ENCODE measurements around the gene ZSWIM4. TPM values are rescaled to one million over a fixed set of nuclear protein-coding genes. Genes with fewer than 3 reads are reported as not detected.

The ZSWIM4 gene
- total RNA-seq, 1 experiment from 2014 or later, result 9.8 TPM

DNA sequence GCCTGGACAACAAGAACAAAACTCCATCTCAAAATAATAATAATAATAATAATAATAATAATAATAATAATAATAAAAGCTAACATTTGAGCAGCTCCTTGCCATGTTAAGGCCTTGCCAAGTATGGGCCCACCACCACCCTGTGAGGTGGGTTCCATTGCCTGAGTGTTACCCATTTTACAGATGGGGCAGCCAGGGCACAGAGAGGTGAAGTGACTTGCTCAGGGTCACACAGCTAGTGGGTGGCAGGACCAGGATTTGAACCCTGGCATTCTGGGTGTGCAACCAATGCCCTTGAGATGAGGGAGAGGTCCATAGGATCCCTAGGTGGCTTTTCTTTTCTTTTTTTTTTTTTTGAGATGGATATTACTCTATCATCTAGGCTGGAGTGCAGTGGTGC lies 29.5 kb downstream of the ZSWIM4 start:
- no peak for DNase-seq (ENCODE audit: low spot score)
- Histone ChIP-seq H3K36me3 (ENCODE audit: insufficient read depth, low read length, poor library complexity, severe bottlenecking) (peaks cover 6% of the 10 kb centered on the region), H3K4me3 (ENCODE audit: low read depth, low read length, poor library complexity, severe bottlenecking) (no peak overlapping the region), H3K27ac (ENCODE audit: low read depth, low read length, poor library complexity, severe bottlenecking) (no peak overlapping the region), H3K9me3 (ENCODE audit: low read depth, low read length, poor library complexity, severe bottlenecking) (no peaks in the 10 kb centered on the region), H3K4me1 (ENCODE audit: insufficient read depth, low read length, poor library complexity, severe bottlenecking) (peaks cover 7% of the 10 kb centered on the region), H3K27me3 (replicated peaks; ENCODE audit: insufficient read depth, low read depth, low read length, poor library complexity) (no peaks in the 10 kb centered on the region)
- intact Hi-C loops (cut with micrococcal nuclease; ENCODE audit: unreplicated experiment), result no loop called here
- ChIA-PET CTCF (interaction anchor here (0.5 kb wide), 1 partner anchor 86 kb away, joined by 5 read pairs; no protein-coding TSS in a partner anchor), POLR2A (ENCODE audit: low non-redundant PET) (interaction anchor here (0.6 kb wide), 1 partner anchor 32 kb away, joined by 8 read pairs; no protein-coding TSS in a partner anchor)
- no TSS peak for BruUV-seq (replicated peaks)
- TF ChIP-seq, protein P1, sequence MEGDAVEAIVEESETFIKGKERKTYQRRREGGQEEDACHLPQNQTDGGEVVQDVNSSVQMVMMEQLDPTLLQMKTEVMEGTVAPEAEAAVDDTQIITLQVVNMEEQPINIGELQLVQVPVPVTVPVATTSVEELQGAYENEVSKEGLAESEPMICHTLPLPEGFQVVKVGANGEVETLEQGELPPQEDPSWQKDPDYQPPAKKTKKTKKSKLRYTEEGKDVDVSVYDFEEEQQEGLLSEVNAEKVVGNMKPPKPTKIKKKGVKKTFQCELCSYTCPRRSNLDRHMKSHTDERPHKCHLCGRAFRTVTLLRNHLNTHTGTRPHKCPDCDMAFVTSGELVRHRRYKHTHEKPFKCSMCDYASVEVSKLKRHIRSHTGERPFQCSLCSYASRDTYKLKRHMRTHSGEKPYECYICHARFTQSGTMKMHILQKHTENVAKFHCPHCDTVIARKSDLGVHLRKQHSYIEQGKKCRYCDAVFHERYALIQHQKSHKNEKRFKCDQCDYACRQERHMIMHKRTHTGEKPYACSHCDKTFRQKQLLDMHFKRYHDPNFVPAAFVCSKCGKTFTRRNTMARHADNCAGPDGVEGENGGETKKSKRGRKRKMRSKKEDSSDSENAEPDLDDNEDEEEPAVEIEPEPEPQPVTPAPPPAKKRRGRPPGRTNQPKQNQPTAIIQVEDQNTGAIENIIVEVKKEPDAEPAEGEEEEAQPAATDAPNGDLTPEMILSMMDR (conservative IDR thresholded peaks at IDR 0.05; ENCODE audit: low read depth, low read length), result no peak
- TF ChIP-seq EZH2 (IDR thresholded peaks at IDR 0.05; ENCODE audit: borderline replicate concordance, low read depth, low read length, poor library complexity, severe bottlenecking), result no peak

DNA sequence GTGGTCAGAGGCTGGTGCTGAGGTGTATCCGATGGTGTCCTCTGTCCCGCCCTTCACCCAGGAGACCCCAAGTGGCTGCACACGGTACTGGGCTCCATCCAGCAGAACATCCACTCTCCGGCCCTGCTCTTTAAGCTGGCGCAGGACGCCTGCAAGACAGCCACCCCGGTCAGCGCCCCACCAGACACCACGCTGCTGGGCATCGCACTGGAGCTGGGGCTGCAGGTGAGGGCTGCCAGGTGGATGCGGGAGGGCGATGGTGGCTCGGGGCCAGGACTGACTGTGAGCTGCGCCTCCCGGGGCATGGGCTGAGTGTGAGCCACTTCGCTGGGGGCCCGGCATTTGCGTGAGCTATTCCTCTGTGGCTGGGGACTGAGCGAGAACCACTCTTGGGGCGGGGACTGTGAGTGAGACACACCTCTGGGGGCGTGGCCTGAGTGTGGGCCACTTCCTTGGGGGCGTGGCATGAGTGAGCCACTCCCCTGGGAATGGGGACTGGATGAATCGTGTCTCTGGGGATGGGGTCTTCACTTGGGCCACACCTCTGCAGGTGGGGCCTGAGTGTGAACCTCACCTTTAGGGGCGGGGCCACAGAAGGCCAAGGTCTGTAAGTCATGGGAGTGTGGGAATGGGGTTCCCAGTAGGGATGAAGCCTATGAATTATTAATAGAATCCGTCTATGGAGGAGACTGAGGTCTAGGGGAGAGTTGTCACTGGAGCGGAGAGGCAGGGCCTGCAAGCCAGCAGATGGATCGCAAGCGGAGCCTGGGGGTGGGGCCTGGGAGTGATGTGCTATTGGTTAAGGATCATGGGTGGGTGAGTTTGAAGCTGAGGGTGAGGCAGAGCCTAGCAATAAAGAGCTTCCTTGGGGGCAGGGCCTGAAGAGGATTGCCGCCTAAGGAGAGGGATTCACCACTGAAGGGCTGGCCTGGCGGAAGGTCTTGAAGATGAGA lies 30.5 kb downstream of the ZSWIM4 start:
- peaks cover 7% of the 10 kb centered on the region for H3K4me1 ChIP-seq (ENCODE audit: insufficient read depth, low read length, poor library complexity, severe bottlenecking)
- ChIA-PET POLR2A (ENCODE audit: low non-redundant PET) (no interaction called here), CTCF (no interaction called here)
- no peaks in the 10 kb centered on the region for H3K27me3 ChIP-seq (replicated peaks; ENCODE audit: insufficient read depth, low read depth, low read length, poor library complexity)
- intact Hi-C loops (cut with micrococcal nuclease; ENCODE audit: unreplicated experiment), result no loop called here
- TF ChIP-seq, protein P1 (conservative IDR thresholded peaks at IDR 0.05; ENCODE audit: low read depth, low read length), result no peak
- TF ChIP-seq EZH2 (IDR thresholded peaks at IDR 0.05; ENCODE audit: borderline replicate concordance, low read depth, low read length, poor library complexity, severe bottlenecking), result no peak
- no peaks in the 10 kb centered on the region for H3K9me3 ChIP-seq (ENCODE audit: low read depth, low read length, poor library complexity, severe bottlenecking)
- H3K36me3 ChIP-seq (ENCODE audit: insufficient read depth, low read length, poor library complexity, severe bottlenecking), result peaks cover 6% of the 10 kb centered on the region
- peak overlapping the region; percentile 66 for H3K27ac ChIP-seq (ENCODE audit: low read depth, low read length, poor library complexity, severe bottlenecking)
- no peak overlapping the region for H3K4me3 ChIP-seq (ENCODE audit: low read depth, low read length, poor library complexity, severe bottlenecking)
- BruUV-seq (replicated peaks), result no TSS peak
- peak; percentile 89 for DNase-seq (ENCODE audit: low spot score)

DNA sequence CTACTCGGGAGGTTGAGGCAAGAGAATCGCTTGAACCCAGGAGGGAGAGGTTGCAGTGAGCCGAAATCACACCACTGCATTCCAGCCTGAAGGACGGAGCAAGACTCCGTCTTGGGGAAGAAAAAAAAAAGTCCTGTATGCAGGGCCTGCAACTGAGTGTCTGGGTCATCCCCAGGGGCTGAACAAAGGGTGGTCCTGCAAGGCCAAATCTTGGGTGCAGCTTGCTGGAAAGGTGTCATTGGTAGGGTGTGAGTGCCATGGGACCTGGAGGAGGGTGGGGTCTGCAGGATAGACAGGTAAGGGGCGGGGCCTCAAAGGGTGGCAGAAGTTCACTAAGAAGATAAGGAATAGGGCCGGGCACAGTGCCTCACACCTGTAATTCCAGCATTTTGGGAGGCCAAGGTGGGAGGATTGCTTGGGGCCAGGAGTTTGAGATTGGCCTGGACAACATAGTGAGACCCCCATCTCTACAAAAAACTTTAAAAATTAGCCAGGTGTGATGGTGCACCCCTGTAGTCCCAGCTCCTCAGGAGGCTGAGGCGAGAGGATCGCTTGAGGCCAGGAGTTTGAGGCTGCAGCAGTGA lies 31.5 kb downstream of the ZSWIM4 start:
- Histone ChIP-seq H3K27ac (ENCODE audit: low read depth, low read length, poor library complexity, severe bottlenecking) (peak overlapping the region; percentile 66), H3K4me3 (ENCODE audit: low read depth, low read length, poor library complexity, severe bottlenecking) (no peak overlapping the region), H3K9me3 (ENCODE audit: low read depth, low read length, poor library complexity, severe bottlenecking) (no peaks in the 10 kb centered on the region), H3K36me3 (ENCODE audit: insufficient read depth, low read length, poor library complexity, severe bottlenecking) (peaks cover 6% of the 10 kb centered on the region), H3K4me1 (ENCODE audit: insufficient read depth, low read length, poor library complexity, severe bottlenecking) (peaks cover 7% of the 10 kb centered on the region), H3K27me3 (replicated peaks; ENCODE audit: insufficient read depth, low read depth, low read length, poor library complexity) (no peaks in the 10 kb centered on the region)
- CTCF ChIA-PET, result no interaction called here
- intact Hi-C loops (cut with micrococcal nuclease; ENCODE audit: unreplicated experiment), result no loop called here
- POLR2A ChIA-PET (ENCODE audit: low non-redundant PET), result interaction anchor here (0.6 kb wide), 1 partner anchor 52 kb away, joined by 3 read pairs; the partner anchor contains the start of gene C19orf53
- TF ChIP-seq, protein P1 (conservative IDR thresholded peaks at IDR 0.05; ENCODE audit: low read depth, low read length), result no peak
- no peak for TF ChIP-seq EZH2 (IDR thresholded peaks at IDR 0.05; ENCODE audit: borderline replicate concordance, low read depth, low read length, poor library complexity, severe bottlenecking)
- DNase-seq (ENCODE audit: low spot score), result no peak
- no TSS peak for BruUV-seq (replicated peaks)
